HG02588 (cell line): ENCODE results near the gene KDM8.

Source experiments
- ATAC-seq: cut with Tn5 transposase; IDR thresholded peaks from one replicate; pipeline ENCODE4 v1.9.1; 2021; ENCODE audit warnings: mild to moderate bottlenecking, moderate library complexity; ENCODE audit not compliant: unreplicated experiment

KDM8 gene

GRCh38 chr16:27214084-27214961 lies 11.0 kb downstream of the KDM8 start:
- no peak for ATAC-seq

- ATAC-seq, result no peak
These were observed 12.3 kb downstream of the KDM8 start for GRCh38 chr16:27215660-27216059.

GRCh38 chr16:27216297-27216885 lies 13.1 kb downstream of the KDM8 start:
- no peak for ATAC-seq

- ATAC-seq, result no peak
These were observed 13.9 kb downstream of the KDM8 start for GRCh38 chr16:27217256-27217655.

- no peak for ATAC-seq
These were observed 15.4 kb downstream of the KDM8 start for GRCh38 chr16:27218756-27219155.

- no peak for ATAC-seq
These were observed 15.8 kb downstream of the KDM8 start for GRCh38 chr16:27219161-27219560.

- ATAC-seq, result no peak
These were observed 16.8 kb downstream of the KDM8 start for GRCh38 chr16:27220120-27220519.

- no peak for ATAC-seq
These were observed 17.2 kb downstream of the KDM8 start for GRCh38 chr16:27220527-27220926.

- no peak for ATAC-seq
These were observed 17.7 kb downstream of the KDM8 start for GRCh38 chr16:27220991-27221390.

- ATAC-seq, result no peak
These were observed 18.4 kb downstream of the KDM8 start for GRCh38 chr16:27221576-27222248.

GRCh38 chr16:27222249-27223225 lies 19.2 kb downstream of the KDM8 start:
- no peak for ATAC-seq

GRCh38 chr16:27223226-27223610 lies 19.9 kb downstream of the KDM8 start:
- no peak for ATAC-seq

- ATAC-seq, result no peak
These were observed 20.4 kb downstream of the KDM8 start for GRCh38 chr16:27223701-27224100.

- ATAC-seq, result no peak
These were observed 21.0 kb downstream of the KDM8 start for GRCh38 chr16:27224271-27224737.

GRCh38 chr16:27224741-27225300 lies 21.5 kb downstream of the KDM8 start:
- no peak for ATAC-seq

- no peak for ATAC-seq
These were observed 22.4 kb downstream of the KDM8 start for GRCh38 chr16:27225536-27226360.

GRCh38 chr16:27226476-27226875 lies 23.1 kb downstream of the KDM8 start:
- ATAC-seq, result no peak

- no peak for ATAC-seq
These were observed 23.8 kb downstream of the KDM8 start for GRCh38 chr16:27226976-27227705.

GRCh38 chr16:27228045-27228444 lies 24.7 kb downstream of the KDM8 start:
- ATAC-seq, result no peak
